Activated CD8-positive, alpha-beta memory T cell treated with anti-CD3 and anti-CD28 coated beads for 4 hours (primary cell): ENCODE measurements around the gene LRRC40.
"Not testable (repeated sequence)": the region's sequence is repeated elsewhere in the genome, so short reads cannot be mapped to it uniquely, and the experiment has no call there.

Experiments used
- DNase-seq, 2 donors: peaks; one replicate each; pipeline ENCODE4 v3.0.0-alpha.2; 2020; ENCODE audit warnings: low read depth in 2 of 2

LRRC40 gene

GRCh38 chr1:70202173-70202758 lies 3.1 kb downstream of the LRRC40 start:
- DNase-seq: no peak

- no peak for DNase-seq
Observed at GRCh38 chr1:70200065-70200464, 5.3 kb downstream of the LRRC40 start.

GRCh38 chr1:70196333-70196732 lies 9.0 kb downstream of the LRRC40 start:
- DNase-seq: no peak

- no peak for DNase-seq
Observed at GRCh38 chr1:70195342-70195741, 10.0 kb downstream of the LRRC40 start.

- DNase-seq: no peak
Observed at GRCh38 chr1:70194601-70195000, 10.8 kb downstream of the LRRC40 start.

- DNase-seq: not testable (repeated sequence)
Observed at GRCh38 chr1:70192446-70192845, 12.9 kb downstream of the LRRC40 start.

GRCh38 chr1:70190180-70190579 lies 15.2 kb downstream of the LRRC40 start:
- DNase-seq: no peak

GRCh38 chr1:70188522-70188921 lies 16.9 kb downstream of the LRRC40 start:
- no peak for DNase-seq

GRCh38 chr1:70185181-70185580 lies 20.2 kb downstream of the LRRC40 start:
- DNase-seq: not testable (repeated sequence)

- no peak for DNase-seq
Observed at GRCh38 chr1:70171512-70171911, 33.9 kb downstream of the LRRC40 start.

- DNase-seq: no peak
Observed at GRCh38 chr1:70169018-70169839, 36.1 kb downstream of the LRRC40 start.

GRCh38 chr1:70168283-70168682 lies 37.1 kb downstream of the LRRC40 start:
- no peak for DNase-seq

- DNase-seq: no peak
Observed at GRCh38 chr1:70164350-70164749, 41.0 kb downstream of the LRRC40 start.

GRCh38 chr1:70156529-70157120 lies 48.8 kb downstream of the LRRC40 start:
- no peak for DNase-seq

GRCh38 chr1:70153739-70154138 lies 51.6 kb downstream of the LRRC40 start:
- DNase-seq: no peak

- DNase-seq: no peak
Observed at GRCh38 chr1:70150444-70150843, 54.9 kb downstream of the LRRC40 start.

GRCh38 chr1:70146488-70146887 lies 58.9 kb downstream of the LRRC40 start:
- DNase-seq: no peak

- DNase-seq: no peak
Observed at GRCh38 chr1:70143048-70143659, 62.2 kb downstream of the LRRC40 start.

- no peak for DNase-seq
Observed at GRCh38 chr1:70142075-70142474, 63.3 kb downstream of the LRRC40 start.

- DNase-seq: no peak
Observed at GRCh38 chr1:70140894-70141293, 64.5 kb downstream of the LRRC40 start.

- DNase-seq: no peak
Observed at GRCh38 chr1:70140343-70140742, 65.0 kb downstream of the LRRC40 start.

- DNase-seq: no peak
Observed at GRCh38 chr1:70134148-70134547, 71.2 kb downstream of the LRRC40 start.

GRCh38 chr1:70117046-70117445 lies 88.3 kb downstream of the LRRC40 start:
- DNase-seq: no peak
